Right lobe of liver (tissue), 4 donors: ENCODE data around the gene ZNF107.
"Not testable (repeated sequence)": the region's sequence is repeated elsewhere in the genome, so short reads cannot be mapped to it uniquely, and the experiment has no call there.

ENCODE experiments used
- POLR2A ChIP-seq: fragments of 450-650 bp; IDR thresholded peaks from one replicate; pipeline ENCODE4 v1.6.1; 2017; ENCODE audit warnings: antibody characterized with exemption, mild to moderate bottlenecking
- TF ChIP-seq, protein P1 (sequence below), 4 donors: fragments of 200-600 bp in 3 of 4; fragments of 450-650 bp in 1 of 4; IDR thresholded peaks; one replicate each; pipeline versions ENCODE4 v1.5.1 to v1.8.0; 2016 to 2022; ENCODE audit warnings: antibody characterized with exemption in 4 of 4, mild to moderate bottlenecking in 2 of 4
- donor health status: DM: no; HTN: no; CAD: no.
- donor health status: DM: no; HTN: no; CAD: no.
- donor health status: DM: no; HTN: yes; CAD: no.

DNA sequence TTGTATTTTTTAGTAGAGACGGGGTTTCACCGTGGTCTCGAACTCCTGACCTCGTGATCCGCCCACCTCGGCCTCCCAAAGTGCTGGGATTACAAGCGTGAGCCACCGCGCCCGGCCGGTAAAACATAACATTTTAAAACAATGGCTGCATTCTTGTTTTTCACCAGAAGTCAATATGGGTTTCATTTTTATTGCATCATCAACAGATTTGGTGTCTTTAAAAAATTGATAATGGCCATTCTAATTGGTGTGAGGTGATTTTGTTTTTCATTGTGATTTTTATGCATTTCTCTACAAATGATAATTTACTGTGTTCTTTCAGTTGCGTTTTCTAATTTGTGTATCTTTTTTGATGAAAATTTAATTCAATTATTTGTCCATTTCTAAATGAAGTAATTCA lies 31.9 kb downstream of the ZNF107 start:
- TF ChIP-seq, protein P1, sequence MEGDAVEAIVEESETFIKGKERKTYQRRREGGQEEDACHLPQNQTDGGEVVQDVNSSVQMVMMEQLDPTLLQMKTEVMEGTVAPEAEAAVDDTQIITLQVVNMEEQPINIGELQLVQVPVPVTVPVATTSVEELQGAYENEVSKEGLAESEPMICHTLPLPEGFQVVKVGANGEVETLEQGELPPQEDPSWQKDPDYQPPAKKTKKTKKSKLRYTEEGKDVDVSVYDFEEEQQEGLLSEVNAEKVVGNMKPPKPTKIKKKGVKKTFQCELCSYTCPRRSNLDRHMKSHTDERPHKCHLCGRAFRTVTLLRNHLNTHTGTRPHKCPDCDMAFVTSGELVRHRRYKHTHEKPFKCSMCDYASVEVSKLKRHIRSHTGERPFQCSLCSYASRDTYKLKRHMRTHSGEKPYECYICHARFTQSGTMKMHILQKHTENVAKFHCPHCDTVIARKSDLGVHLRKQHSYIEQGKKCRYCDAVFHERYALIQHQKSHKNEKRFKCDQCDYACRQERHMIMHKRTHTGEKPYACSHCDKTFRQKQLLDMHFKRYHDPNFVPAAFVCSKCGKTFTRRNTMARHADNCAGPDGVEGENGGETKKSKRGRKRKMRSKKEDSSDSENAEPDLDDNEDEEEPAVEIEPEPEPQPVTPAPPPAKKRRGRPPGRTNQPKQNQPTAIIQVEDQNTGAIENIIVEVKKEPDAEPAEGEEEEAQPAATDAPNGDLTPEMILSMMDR (IDR thresholded peaks at IDR 0.05), result not testable (repeated sequence)
- not testable (repeated sequence) for TF ChIP-seq POLR2A
